Measurements from ENCODE around the gene STX10. TPM values are rescaled to one million over a fixed set of nuclear protein-coding genes. Genes with fewer than 3 reads are reported as not detected.

STX10 gene
- total RNA-seq, 1 donor from 2014 or later, result 24.5 TPM

DNA sequence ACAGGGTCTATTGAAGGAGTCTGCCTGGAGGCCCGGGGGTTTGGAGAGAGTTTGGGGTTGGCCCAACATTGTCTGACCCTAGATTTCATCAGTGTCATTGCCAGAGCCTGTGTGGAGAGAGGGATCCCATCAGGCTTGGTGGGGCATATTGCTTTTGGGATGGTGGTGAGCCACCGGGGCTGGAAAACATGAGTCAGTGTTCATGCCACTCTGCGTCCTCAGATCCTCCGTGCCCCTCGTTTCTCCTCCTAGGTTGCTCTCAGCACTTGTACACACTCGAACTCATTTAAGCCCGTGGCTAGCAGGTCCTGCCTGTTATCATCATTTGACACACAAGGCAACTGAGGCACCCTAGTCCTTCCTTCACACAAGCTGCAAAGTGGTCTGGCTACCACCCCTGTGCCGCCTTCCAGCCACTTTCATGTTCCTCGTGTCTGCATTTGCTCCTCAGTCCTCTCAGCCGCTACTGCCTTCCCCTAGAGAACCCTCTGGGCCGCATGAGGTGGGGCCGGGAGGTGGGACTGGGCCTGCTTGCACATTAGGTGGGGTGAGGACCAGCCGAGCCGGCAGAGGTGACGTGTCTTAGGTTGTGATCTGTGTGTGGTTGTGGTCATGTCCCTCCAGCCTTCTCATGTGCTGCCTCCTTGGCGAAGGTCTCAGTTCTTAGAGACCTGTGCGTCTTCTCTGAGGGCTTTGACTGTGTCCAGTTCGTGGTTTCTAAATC lies 28.5 kb downstream of the STX10 start:
- peak overlapping the region in 2 of 3 donors; percentile 19 to 51 for H3K9ac ChIP-seq (ENCODE audit: low read depth in 1 of 3, low read length in 3 of 3)
- H3K9me3 ChIP-seq (ENCODE audit: control insufficient read depth in 3 of 3, low read length in 3 of 3), result no peaks in the 10 kb centered on the region
- peaks cover 0 to 4% (median 2%) of the 10 kb centered on the region in 3 donors for H3K36me3 ChIP-seq (ENCODE audit: control insufficient read depth in 3 of 3, insufficient read depth in 3 of 3, low read length in 3 of 3)
- H3K27ac ChIP-seq (ENCODE audit: low read depth, low read length), result no peak overlapping the region
- peaks cover 34 to 38% (median 36%) of the 10 kb centered on the region in 3 donors for H3K4me1 ChIP-seq (ENCODE audit: control insufficient read depth in 3 of 3, insufficient read depth in 3 of 3, low read length in 3 of 3)
- H3K4me3 ChIP-seq (ENCODE audit: low read length in 3 of 3), result no peak overlapping the region
- H3K27me3 ChIP-seq (ENCODE audit: control insufficient read depth in 3 of 3, insufficient read depth in 3 of 3, low read length in 3 of 3), result no peaks in the 10 kb centered on the region

DNA sequence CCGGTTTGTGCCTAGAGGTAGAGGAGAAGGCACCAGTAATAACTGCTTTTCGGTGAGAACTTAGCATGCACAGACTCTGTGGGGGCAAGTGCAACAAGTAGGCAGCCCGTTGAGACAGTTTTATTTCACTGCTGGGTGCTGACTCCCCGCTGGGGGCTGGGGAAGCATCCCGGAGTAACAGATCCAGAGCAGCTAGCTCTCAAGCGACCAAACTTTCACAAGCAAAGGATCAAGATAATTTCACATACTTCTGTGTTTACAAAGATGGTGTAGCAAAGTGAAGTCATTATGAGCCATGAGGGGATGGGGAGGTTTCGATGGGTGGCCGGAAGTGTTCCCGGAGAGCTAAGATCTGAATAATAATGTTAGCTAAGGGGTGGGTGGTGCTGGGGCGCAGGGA lies 29.4 kb downstream of the STX10 start:
- no peak overlapping the region for H3K4me3 ChIP-seq (ENCODE audit: low read length in 3 of 3)
- no peaks in the 10 kb centered on the region for H3K27me3 ChIP-seq (ENCODE audit: control insufficient read depth in 3 of 3, insufficient read depth in 3 of 3, low read length in 3 of 3)
- peaks cover 38 to 44% (median 43%) of the 10 kb centered on the region in 3 donors for H3K4me1 ChIP-seq (ENCODE audit: control insufficient read depth in 3 of 3, insufficient read depth in 3 of 3, low read length in 3 of 3)
- no peak overlapping the region for H3K27ac ChIP-seq (ENCODE audit: low read depth, low read length)
- H3K9ac ChIP-seq (ENCODE audit: low read depth in 1 of 3, low read length in 3 of 3), result peak overlapping the region in 1 of 3 donors; percentile 43
- H3K9me3 ChIP-seq (ENCODE audit: control insufficient read depth in 3 of 3, low read length in 3 of 3), result no peaks in the 10 kb centered on the region
- peaks cover 0 to 4% (median 2%) of the 10 kb centered on the region in 3 donors for H3K36me3 ChIP-seq (ENCODE audit: control insufficient read depth in 3 of 3, insufficient read depth in 3 of 3, low read length in 3 of 3)

DNA sequence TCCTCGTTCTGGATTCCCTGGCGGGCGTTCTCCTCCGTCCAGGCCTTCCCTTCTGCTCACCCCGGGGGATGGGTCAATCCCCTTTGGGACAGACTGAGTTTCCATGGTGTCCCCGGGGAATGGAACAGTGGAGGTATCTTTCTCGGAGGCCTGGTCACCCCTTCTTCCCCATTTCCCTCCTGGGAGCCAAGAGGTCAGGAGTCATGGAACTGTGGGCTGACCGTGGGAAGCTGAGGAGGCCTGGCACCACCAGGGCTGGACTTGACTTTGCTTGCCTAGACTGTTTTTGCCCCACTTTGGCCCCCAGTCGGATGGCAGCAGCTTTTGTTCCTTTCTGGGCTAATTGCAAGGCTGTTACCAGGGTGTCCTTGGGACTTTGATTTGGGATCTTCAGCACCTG lies 30.1 kb downstream of the STX10 start:
- Histone ChIP-seq H3K27ac (ENCODE audit: low read depth, low read length) (peak overlapping the region; percentile 11), H3K4me3 (ENCODE audit: low read length in 3 of 3) (peak overlapping the region in 1 of 3 donors; percentile 81), H3K36me3 (ENCODE audit: control insufficient read depth in 3 of 3, insufficient read depth in 3 of 3, low read length in 3 of 3) (peaks cover 3 to 5% (median 4%) of the 10 kb centered on the region in 3 donors), H3K9me3 (ENCODE audit: control insufficient read depth in 3 of 3, low read length in 3 of 3) (no peaks in the 10 kb centered on the region), H3K27me3 (ENCODE audit: control insufficient read depth in 3 of 3, insufficient read depth in 3 of 3, low read length in 3 of 3) (no peaks in the 10 kb centered on the region), H3K4me1 (ENCODE audit: control insufficient read depth in 3 of 3, insufficient read depth in 3 of 3, low read length in 3 of 3) (peaks cover 46 to 52% (median 51%) of the 10 kb centered on the region in 3 donors), H3K9ac (ENCODE audit: low read depth in 1 of 3, low read length in 3 of 3) (peak overlapping the region in 2 of 3 donors; percentile 16 to 43)

DNA sequence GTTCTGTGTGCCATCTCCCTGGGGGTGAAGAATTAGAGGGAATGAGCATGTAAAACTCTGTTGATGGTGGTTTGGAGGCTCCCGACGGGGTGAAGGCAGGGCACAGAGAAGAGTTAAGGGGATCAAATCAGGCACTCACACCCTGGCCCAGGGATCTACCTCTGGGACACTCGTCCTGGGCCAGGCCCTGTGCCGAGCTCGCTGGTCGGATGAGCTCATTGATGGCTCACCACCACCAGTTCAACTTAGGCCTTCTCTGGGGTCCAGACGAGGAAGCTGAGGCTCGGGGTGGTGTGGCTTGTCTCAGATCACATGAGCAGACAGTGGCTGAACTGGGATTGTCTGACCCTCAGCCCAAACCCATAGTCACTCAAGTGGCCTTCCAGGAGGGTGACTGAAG lies 30.5 kb downstream of the STX10 start:
- H3K9me3 ChIP-seq (ENCODE audit: control insufficient read depth in 3 of 3, low read length in 3 of 3), result no peaks in the 10 kb centered on the region
- H3K27me3 ChIP-seq (ENCODE audit: control insufficient read depth in 3 of 3, insufficient read depth in 3 of 3, low read length in 3 of 3), result no peaks in the 10 kb centered on the region
- H3K4me3 ChIP-seq (ENCODE audit: low read length in 3 of 3), result peak overlapping the region in 2 of 3 donors; percentile 69 to 81
- H3K27ac ChIP-seq (ENCODE audit: low read depth, low read length), result peak overlapping the region; percentile 11
- peak overlapping the region in 2 of 3 donors; percentile 66 to 72 for H3K9ac ChIP-seq (ENCODE audit: low read depth in 1 of 3, low read length in 3 of 3)
- peaks cover 48 to 54% (median 51%) of the 10 kb centered on the region in 3 donors for H3K4me1 ChIP-seq (ENCODE audit: control insufficient read depth in 3 of 3, insufficient read depth in 3 of 3, low read length in 3 of 3)
- peaks cover 3 to 6% (median 4%) of the 10 kb centered on the region in 3 donors for H3K36me3 ChIP-seq (ENCODE audit: control insufficient read depth in 3 of 3, insufficient read depth in 3 of 3, low read length in 3 of 3)

DNA sequence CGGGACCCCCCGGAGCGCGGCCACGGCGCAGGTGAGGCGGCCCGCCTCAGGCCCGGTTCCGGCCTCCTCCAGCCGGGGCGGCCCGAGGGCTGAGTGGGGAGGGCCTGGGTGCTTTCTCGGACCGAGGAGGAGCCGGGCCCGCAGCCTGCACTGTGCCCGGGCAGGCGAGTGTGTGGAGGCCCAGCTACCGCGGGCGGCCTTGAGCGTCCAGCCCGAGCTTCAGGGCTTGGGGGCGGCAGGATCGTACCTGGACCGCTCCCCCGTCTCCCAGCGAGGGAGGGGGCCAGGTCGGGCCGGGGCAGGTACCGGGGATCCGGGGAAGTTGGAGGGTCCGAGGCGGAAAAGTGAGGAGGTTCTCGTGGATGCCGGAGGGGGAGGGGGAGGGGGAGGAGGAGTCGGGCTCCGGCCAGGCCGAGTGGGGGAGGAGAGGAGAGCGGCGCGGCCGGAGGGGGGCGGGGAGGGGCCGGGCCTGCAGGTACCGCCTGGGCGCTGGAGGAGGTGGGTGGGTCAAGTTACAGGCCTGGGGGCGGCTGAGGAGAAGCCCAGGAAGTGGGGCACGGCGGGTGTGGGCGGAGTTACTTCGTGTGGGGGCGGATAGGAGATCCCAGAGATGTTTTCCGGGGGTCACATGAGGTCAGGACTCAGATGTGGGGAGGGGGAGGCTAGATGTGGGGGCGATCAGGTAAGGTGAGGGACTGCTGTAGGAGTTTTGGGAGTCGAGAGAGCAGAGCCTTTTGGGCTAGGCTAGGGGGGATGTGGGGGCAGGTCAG lies 31.6 kb downstream of the STX10 start:
- peaks cover 3 to 9% (median 4%) of the 10 kb centered on the region in 3 donors for H3K36me3 ChIP-seq (ENCODE audit: control insufficient read depth in 3 of 3, insufficient read depth in 3 of 3, low read length in 3 of 3)
- no peaks in the 10 kb centered on the region for H3K27me3 ChIP-seq (ENCODE audit: control insufficient read depth in 3 of 3, insufficient read depth in 3 of 3, low read length in 3 of 3)
- H3K9ac ChIP-seq (ENCODE audit: low read depth in 1 of 3, low read length in 3 of 3), result peak overlapping the region; percentile 70 to 81 (median 72)
- no peaks in the 10 kb centered on the region for H3K9me3 ChIP-seq (ENCODE audit: control insufficient read depth in 3 of 3, low read length in 3 of 3)
- H3K27ac ChIP-seq (ENCODE audit: low read depth, low read length), result peak overlapping the region; percentile 11
- peaks cover 48 to 54% (median 51%) of the 10 kb centered on the region in 3 donors for H3K4me1 ChIP-seq (ENCODE audit: control insufficient read depth in 3 of 3, insufficient read depth in 3 of 3, low read length in 3 of 3)
- H3K4me3 ChIP-seq (ENCODE audit: low read length in 3 of 3), result peak overlapping the region; percentile 69 to 81 (median 79)

DNA sequence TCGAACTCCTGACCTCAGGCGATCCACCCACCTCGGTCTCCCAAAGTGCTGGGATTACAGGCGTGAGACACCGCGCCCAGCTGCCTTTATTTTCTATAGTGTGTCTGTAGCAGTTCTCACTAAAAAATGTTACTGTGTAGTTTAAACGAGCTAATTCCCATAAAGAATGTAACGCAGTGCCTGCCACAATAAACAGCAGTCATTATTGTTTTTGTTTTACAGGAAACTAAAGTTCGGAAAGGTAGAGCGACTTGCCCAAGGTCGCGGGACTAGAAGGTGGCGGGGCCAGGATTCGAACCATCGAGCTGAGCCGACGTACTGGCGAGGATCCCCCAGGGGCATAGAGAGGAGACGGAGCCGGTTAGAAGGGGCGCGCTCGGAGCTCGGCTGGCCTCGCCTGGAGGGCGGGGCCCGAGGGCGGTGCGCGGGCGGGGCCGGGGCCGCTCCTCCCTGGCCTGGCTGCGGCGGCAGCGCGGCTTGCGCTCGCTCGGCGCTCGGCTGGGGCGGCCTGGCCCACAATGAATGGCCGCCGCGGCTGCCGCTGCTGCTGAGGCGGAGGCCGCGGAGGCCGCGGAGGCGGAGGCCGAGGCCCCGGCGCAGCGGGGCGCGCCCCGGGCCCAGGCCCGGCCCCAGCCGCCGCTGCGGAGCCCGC lies 32.3 kb downstream of the STX10 start, which contains the start of gene NACC1:
Gene NACC1 (plus strand): TSS at position 493 of the 652 bp plus-strand sequence. CDS start 16,944 bp downstream, outside the sequence.
- H3K36me3 ChIP-seq (ENCODE audit: control insufficient read depth in 3 of 3, insufficient read depth in 3 of 3, low read length in 3 of 3), result peaks cover 5 to 13% (median 6%) of the 10 kb centered on the region in 3 donors
- H3K9ac ChIP-seq (ENCODE audit: low read depth in 1 of 3, low read length in 3 of 3), result peak within 1 kb of the TSS; percentile 87 to 93 (median 91)
- H3K27me3 ChIP-seq (ENCODE audit: control insufficient read depth in 3 of 3, insufficient read depth in 3 of 3, low read length in 3 of 3), result no peaks in the 10 kb centered on the region
- no peaks in the 10 kb centered on the region for H3K9me3 ChIP-seq (ENCODE audit: control insufficient read depth in 3 of 3, low read length in 3 of 3)
- peaks cover 48 to 54% (median 51%) of the 10 kb centered on the region in 3 donors for H3K4me1 ChIP-seq (ENCODE audit: control insufficient read depth in 3 of 3, insufficient read depth in 3 of 3, low read length in 3 of 3)
- H3K27ac ChIP-seq (ENCODE audit: low read depth, low read length), result peak within 1 kb of the TSS; percentile 75
- peak within 1 kb of the TSS; percentile 93 to 99 (median 96) for H3K4me3 ChIP-seq (ENCODE audit: low read length in 3 of 3)

DNA sequence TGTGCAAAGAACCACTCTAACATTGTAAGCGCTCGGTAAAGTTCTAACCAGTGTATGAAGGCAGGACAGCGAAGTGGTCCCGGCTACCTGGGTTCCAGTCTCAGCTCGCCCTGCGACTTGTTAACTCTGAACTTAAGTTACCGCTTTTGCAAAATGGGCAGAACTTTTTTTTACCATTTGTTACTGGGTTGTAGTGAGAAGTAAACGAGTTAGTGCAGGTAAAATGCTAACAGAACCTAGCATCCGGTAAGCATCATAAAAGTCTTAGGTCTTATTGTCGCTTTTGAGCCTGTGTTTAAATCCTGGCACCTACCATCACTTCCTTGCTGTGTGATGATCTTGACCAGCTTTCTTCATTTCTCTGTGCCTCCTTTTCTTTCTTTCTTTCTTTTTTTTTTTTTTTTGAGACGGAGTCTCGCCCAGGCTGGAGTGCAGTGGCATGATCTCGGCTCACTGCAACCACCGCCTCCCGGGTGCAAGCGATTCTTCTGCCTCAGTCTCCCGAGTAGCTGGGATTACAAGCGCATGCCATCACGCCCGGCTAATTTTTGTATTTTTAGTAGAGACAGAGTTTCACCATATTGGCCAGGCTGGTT lies 32.9 kb downstream of the STX10 start:
- no peaks in the 10 kb centered on the region for H3K27me3 ChIP-seq (ENCODE audit: control insufficient read depth in 3 of 3, insufficient read depth in 3 of 3, low read length in 3 of 3)
- peaks cover 48 to 54% (median 51%) of the 10 kb centered on the region in 3 donors for H3K4me1 ChIP-seq (ENCODE audit: control insufficient read depth in 3 of 3, insufficient read depth in 3 of 3, low read length in 3 of 3)
- H3K27ac ChIP-seq (ENCODE audit: low read depth, low read length), result peak overlapping the region; percentile 75
- H3K9ac ChIP-seq (ENCODE audit: low read depth in 1 of 3, low read length in 3 of 3), result peak overlapping the region; percentile 87 to 93 (median 91)
- H3K9me3 ChIP-seq (ENCODE audit: control insufficient read depth in 3 of 3, low read length in 3 of 3), result no peaks in the 10 kb centered on the region
- peak overlapping the region; percentile 93 to 99 (median 96) for H3K4me3 ChIP-seq (ENCODE audit: low read length in 3 of 3)
- H3K36me3 ChIP-seq (ENCODE audit: control insufficient read depth in 3 of 3, insufficient read depth in 3 of 3, low read length in 3 of 3), result peaks cover 11 to 19% (median 13%) of the 10 kb centered on the region in 3 donors

DNA sequence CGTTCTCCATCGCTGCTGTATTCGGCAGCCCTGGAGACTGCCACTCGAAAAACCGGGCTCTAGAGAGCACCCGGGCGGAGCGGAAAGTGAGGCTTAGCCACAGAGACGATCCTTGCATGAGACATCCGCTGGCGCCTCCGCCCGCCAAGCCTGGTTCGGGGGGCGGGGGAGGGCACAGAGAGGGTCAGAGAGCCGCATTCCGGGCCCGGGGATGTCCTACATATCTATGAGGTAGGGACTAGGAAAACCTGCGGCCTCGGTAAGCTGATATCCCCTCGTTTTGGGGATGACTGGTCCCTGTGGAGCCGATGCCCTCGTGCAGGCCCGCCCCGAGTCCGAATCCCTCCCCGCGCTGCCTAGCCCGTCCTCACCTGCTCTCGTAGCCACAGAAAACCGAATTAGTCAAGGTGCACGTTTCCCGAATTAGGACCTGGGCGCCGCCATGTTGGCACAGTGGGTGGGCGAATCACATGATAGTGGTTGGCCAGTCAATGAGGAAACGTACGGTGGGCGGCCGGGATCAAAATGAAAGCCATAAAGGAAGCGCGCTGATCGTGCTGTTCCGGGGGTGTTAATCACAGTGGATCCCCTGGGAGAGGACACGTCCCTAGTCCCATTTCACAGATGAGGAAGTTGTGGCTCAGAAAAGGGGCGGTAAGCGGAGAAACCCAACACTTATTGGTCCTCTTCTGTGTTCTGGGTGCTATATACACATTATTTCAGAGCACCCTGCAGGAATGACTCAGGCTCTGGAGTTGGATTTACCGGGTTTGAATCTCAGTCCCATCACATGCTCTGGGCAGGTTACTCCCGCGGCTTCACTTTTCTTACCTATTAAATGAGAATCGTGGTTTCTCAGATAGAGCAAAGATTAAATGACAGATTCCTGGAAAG lies 33.6 kb downstream of the STX10 start, which contains the start of gene TRMT1:
Gene TRMT1 (minus strand): TSS at position 459 of the 894 bp plus-strand sequence. CDS start 341 bp downstream, at position 118.
- H3K9ac ChIP-seq (ENCODE audit: low read depth in 1 of 3, low read length in 3 of 3), result peak within 1 kb of the TSS; percentile 87 to 93 (median 91)
- no peaks in the 10 kb centered on the region for H3K27me3 ChIP-seq (ENCODE audit: control insufficient read depth in 3 of 3, insufficient read depth in 3 of 3, low read length in 3 of 3)
- H3K4me3 ChIP-seq (ENCODE audit: low read length in 3 of 3), result peak within 1 kb of the TSS; percentile 93 to 99 (median 96)
- peaks cover 9 to 17% (median 13%) of the 10 kb centered on the region in 3 donors for H3K36me3 ChIP-seq (ENCODE audit: control insufficient read depth in 3 of 3, insufficient read depth in 3 of 3, low read length in 3 of 3)
- H3K9me3 ChIP-seq (ENCODE audit: control insufficient read depth in 3 of 3, low read length in 3 of 3), result no peaks in the 10 kb centered on the region
- H3K27ac ChIP-seq (ENCODE audit: low read depth, low read length), result peak within 1 kb of the TSS; percentile 75
- peaks cover 43 to 48% (median 44%) of the 10 kb centered on the region in 3 donors for H3K4me1 ChIP-seq (ENCODE audit: control insufficient read depth in 3 of 3, insufficient read depth in 3 of 3, low read length in 3 of 3)

Data from skeletal muscle tissue (tissue), 4 donors.